A204.1 (cell line): ENCODE results near the gene FREY1.

Experiments used
- FAIRE-seq: peaks from 2 replicates; lab custom pipeline; 2012; peaks lifted over from hg19 to GRCh38; lab: Jason Lieb, UNC

FREY1 gene

DNA sequence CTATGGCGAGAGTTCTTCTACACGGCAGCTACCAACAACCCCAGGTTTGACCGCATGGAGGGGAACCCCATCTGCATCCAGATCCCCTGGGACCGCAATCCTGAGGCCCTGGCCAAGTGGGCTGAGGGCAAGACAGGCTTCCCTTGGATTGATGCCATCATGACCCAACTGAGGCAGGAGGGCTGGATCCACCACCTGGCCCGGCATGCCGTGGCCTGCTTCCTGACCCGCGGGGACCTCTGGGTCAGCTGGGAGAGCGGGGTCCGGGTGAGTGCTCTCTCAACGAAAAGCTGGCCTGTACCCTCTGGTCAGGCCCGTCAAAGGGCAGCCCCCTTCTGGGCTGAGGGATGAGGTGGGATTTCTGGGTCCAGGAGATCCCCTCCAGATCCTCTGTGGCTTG lies 37.5 kb downstream of the FREY1 start:
- no peak for FAIRE-seq

DNA sequence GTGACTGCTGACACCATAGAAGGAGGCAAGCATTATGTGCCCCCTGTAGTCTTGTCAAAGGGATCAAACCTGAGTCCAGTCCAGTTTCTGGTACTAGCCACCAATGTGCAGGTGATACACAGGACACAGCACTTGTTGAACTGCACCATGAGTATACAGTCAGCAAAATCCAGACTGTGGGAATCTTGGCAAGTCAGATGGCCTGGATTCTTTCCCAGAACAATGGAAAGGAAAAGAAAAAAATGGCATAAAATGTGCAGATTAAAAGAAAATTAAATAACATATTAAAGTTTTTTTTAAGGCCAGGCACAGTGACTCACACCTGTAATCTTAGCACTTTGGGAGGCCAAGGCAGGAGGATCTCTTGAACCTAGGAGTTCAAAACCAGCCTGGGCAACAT lies 43.0 kb downstream of the FREY1 start:
- no peak for FAIRE-seq

DNA sequence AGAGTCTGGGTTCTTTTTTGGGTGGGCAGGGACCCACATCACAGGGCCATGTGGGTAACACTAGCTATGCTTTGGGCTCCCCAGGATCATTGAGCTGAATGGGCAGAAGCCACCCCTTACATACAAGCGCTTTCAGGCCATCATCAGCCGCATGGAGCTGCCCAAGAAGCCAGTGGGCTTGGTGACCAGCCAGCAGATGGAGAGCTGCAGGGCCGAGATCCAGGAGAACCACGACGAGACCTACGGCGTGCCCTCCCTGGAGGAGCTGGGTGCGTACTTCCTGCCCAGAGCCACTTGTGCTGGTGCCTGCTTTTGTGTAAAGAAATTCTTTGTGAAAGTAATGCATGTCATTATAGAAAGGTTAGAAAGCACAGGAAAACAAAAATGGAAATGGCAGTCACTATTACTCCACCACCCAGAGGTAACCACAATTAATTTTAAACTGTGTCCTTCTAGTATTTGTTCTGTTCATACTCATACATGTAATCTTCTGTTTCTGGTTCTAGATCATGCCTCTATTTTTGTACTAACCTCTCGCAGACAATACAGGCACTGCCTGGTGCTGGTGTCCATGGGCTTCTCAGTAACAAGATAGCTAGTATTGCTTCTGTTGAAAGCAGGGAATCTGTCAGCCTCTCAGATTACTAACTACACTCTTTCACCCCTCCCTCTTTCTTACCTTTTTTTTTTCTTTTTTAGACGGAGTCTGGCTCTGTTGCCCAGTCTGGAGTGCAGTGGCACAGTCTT lies 46.1 kb downstream of the FREY1 start:
- FAIRE-seq, result no peak

DNA sequence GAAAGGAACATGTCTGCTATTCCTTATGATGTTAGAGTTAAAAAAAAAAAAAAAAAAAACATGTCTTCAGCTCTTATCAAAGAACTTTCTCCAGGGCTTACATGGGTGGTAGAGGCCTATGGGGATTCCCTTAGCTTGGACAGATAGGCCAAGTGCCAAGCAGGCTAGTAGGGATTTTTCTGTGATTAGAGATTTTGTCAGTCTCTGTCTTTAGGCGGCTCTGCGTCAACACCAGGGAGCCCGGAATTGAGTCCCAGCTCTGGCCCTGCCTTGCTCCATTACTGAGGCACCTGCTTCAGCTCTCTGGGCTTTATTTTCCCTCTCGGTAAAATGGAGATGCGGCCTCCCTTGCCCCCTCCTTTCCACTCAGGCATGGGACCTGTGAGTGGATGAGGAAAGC lies 46.7 kb downstream of the FREY1 start:
- no peak for FAIRE-seq

DNA sequence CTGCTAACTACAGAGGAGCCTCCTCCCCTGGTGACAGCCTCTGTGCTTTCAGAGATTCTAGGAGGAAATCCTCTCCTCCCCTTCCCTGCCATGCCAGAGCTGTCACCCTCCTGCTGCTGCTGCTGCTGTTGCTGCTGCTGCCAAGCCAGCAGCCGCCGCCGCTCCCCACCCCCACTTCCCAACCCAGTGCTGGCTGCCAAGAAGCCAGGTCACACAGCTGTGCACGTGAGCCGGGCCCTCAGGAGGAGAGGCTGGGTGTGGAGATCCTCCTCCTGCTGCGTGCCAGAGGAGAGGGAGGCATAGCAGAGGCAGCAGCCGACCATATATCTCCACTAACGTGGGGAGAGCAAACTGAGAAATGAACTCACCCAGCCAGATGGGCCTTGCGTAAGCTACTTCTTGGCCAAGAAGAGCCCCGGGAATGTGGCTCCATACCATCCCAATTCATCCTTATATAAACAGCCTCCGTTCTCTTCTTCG lies 47.4 kb downstream of the FREY1 start:
- no peak for FAIRE-seq

DNA sequence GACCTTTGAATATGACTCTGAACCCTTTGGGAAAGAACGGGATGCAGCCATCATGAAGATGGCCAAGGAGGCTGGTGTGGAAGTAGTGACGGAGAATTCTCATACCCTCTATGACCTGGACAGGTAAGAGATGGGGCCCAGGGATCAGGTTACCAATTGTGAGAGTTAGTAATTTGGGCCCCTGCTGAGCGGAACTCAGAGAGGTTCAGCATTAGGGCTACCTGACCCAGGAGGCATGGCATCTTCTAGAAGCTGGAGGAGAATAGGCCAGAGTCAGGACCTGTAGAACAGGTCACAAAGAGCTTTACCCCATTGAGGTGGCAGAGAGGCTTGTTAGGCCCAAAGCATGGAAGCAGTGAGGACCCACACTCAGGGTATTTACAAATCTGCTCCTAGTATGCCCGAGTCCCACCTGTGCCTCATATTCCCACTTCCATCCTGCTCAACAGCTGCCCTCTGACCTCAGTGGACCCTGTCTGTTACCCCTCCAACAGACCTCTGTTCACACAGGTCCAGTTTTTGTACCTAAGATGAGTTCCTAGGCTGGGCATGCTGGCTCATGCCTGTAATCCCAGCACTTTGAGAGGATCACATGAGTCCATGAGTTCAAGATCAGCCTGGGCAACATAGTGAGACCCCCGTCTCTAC lies 48.2 kb downstream of the FREY1 start:
- no peak for FAIRE-seq

DNA sequence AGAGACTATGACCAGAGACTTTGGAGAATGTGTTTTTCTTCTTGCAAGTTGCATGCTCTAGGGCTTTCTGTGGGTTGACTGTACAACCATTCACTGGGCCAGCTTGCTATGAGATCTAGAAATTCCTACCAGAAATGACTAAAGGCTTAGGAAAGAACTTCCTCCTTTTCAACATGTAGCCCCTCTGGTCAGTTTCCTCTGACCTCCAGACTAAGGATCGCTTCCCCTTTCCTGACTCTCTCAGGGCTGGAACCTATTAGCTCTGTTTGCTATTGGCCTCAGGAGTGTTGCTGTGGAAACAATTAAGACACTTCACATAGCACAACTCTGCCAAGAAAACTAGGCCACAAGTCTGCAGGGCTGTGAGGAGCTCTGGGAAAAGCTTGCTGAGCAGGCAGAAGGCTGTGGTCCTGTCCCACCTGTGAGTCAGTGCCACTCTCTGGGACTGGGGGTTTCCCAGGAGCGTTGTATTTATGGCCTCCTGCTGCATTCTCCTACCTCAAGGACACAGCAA lies 49.1 kb downstream of the FREY1 start:
- FAIRE-seq, result no peak
